ENCODE data around the gene CCR3. TPM values are rescaled to one million over a fixed set of nuclear protein-coding genes. Genes with fewer than 3 reads are reported as not detected.
A peak's percentile ranks its signal among the peaks of the same experiment; 100 is the strongest.

The CCR3 gene
- total RNA-seq, 4 donors from 2014 or later = not detected

- no peaks in the 10 kb centered on the region for H3K4me1 ChIP-seq
- WGBS, 2 donors (ENCODE audit: low coverage in 1 of 2) = 78 to 88% methylated on average over 7 of the region's 7 CpGs
- H3K27ac ChIP-seq = no peak overlapping the region
- no peak for ATAC-seq
- no peaks in the 10 kb centered on the region for H3K27me3 ChIP-seq
- TF ChIP-seq POLR2AphosphoS5 (IDR thresholded peaks at IDR 0.05) = no peak
- no peak for TF ChIP-seq EP300 (IDR thresholded peaks at IDR 0.05)
- no peak for TF ChIP-seq CTCF (IDR thresholded peaks at IDR 0.05)
- no peak for TF ChIP-seq POLR2A (IDR thresholded peaks at IDR 0.05)
- no peaks in the 10 kb centered on the region for H3K36me3 ChIP-seq
- H3K4me3 ChIP-seq = no peak overlapping the region
- H3K9me3 ChIP-seq = peaks cover 0 to 34% (median 1%) of the 10 kb centered on the region in 3 donors
These were observed 45.9 kb upstream of the CCR3 start for GRCh38 chr3:46196261-46196957.

GRCh38 chr3:46200211-46200610 is 42.0 kb upstream of the CCR3 start:
- WGBS, 2 donors (ENCODE audit: low coverage in 1 of 2) = 70 to 78% methylated on average over 5 of the region's 5 CpGs
- H3K36me3 ChIP-seq = no peaks in the 10 kb centered on the region
- TF ChIP-seq EP300 (IDR thresholded peaks at IDR 0.05) (no peak), POLR2A (IDR thresholded peaks at IDR 0.05) (no peak), CTCF (IDR thresholded peaks at IDR 0.05) (no peak), POLR2AphosphoS5 (IDR thresholded peaks at IDR 0.05) (no peak)
- no peak for ATAC-seq
- no peak overlapping the region for H3K4me3 ChIP-seq
- peaks cover 0 to 9% (median 0%) of the 10 kb centered on the region in 3 donors for H3K9me3 ChIP-seq
- H3K4me1 ChIP-seq = no peaks in the 10 kb centered on the region
- H3K27me3 ChIP-seq = no peaks in the 10 kb centered on the region
- H3K27ac ChIP-seq = peak overlapping the region in 1 of 4 donors; percentile 24

GRCh38 chr3:46200790-46201189 is 41.5 kb upstream of the CCR3 start:
- WGBS, 2 donors (ENCODE audit: low coverage in 1 of 2) = 33 to 63% methylated on average over 1 of the region's 1 CpG
- H3K4me3 ChIP-seq = no peak overlapping the region
- no peak for ATAC-seq
- TF ChIP-seq POLR2A (IDR thresholded peaks at IDR 0.05) (no peak), EP300 (IDR thresholded peaks at IDR 0.05) (no peak), POLR2AphosphoS5 (IDR thresholded peaks at IDR 0.05) (no peak), CTCF (IDR thresholded peaks at IDR 0.05) (no peak)
- H3K27me3 ChIP-seq = no peaks in the 10 kb centered on the region
- no peaks in the 10 kb centered on the region for H3K4me1 ChIP-seq
- no peaks in the 10 kb centered on the region for H3K36me3 ChIP-seq
- peak overlapping the region in 1 of 4 donors; percentile 15 for H3K27ac ChIP-seq
- H3K9me3 ChIP-seq = peaks cover 0 to 5% (median 0%) of the 10 kb centered on the region in 3 donors

GRCh38 chr3:46202535-46202934 is 39.7 kb upstream of the CCR3 start:
- TF ChIP-seq EP300 (IDR thresholded peaks at IDR 0.05) (no peak), POLR2A (IDR thresholded peaks at IDR 0.05) (no peak), CTCF (IDR thresholded peaks at IDR 0.05) (no peak), POLR2AphosphoS5 (IDR thresholded peaks at IDR 0.05) (no peak)
- H3K4me3 ChIP-seq = no peak overlapping the region
- no peak for ATAC-seq
- H3K27ac ChIP-seq = no peak overlapping the region
- H3K4me1 ChIP-seq = no peaks in the 10 kb centered on the region
- WGBS, 2 donors (ENCODE audit: low coverage in 1 of 2) = 90 to 92% methylated on average over 2 to 3 of the region's 4 CpGs
- H3K27me3 ChIP-seq = no peaks in the 10 kb centered on the region
- H3K9me3 ChIP-seq = peaks cover 0 to under 1% (median 0%) of the 10 kb centered on the region in 3 donors
- no peaks in the 10 kb centered on the region for H3K36me3 ChIP-seq

GRCh38 chr3:46203681-46204080 is 38.6 kb upstream of the CCR3 start:
- Histone ChIP-seq H3K4me3 (no peak overlapping the region), H3K9me3 (no peaks in the 10 kb centered on the region), H3K27me3 (no peaks in the 10 kb centered on the region), H3K4me1 (no peaks in the 10 kb centered on the region), H3K36me3 (no peaks in the 10 kb centered on the region), H3K27ac (no peak overlapping the region)
- WGBS, 2 donors (ENCODE audit: low coverage in 1 of 2) = 94 to 95% methylated on average over 5 to 10 of the region's 12 CpGs
- no peak for ATAC-seq
- TF ChIP-seq POLR2AphosphoS5 (IDR thresholded peaks at IDR 0.05) (no peak), CTCF (IDR thresholded peaks at IDR 0.05) (no peak), EP300 (IDR thresholded peaks at IDR 0.05) (no peak), POLR2A (IDR thresholded peaks at IDR 0.05) (no peak)

All from gastroesophageal sphincter (tissue), 4 donors.